Measurements from ENCODE around the gene C12orf43. TPM values are rescaled to one million over a fixed set of nuclear protein-coding genes. Genes with fewer than 3 reads are reported as not detected.

Gene C12orf43
- total RNA-seq: 10.9 and 15.0 TPM in 2 replicates

GRCh38 chr12:121015825-121016766 is at the start of gene C12orf43:
C12orf43 (minus strand) TSS chr12:121016487; CDS start chr12:121016474, 13 bp downstream.

GRCh38 chr12:121038861-121039668 is 22.8 kb upstream of the C12orf43 start, which contains the start of gene OASL:
OASL (minus strand) TSS chr12:121039246; CDS start chr12:121038971, 275 bp downstream.

GRCh38 chr12:120978296-120979219 is 37.7 kb downstream of the C12orf43 start, which contains the start of gene HNF1A:
HNF1A (plus strand) TSS chr12:120978543; CDS start chr12:120978769, 226 bp downstream.

Other genes with a start within 250 kb of the C12orf43 start
- gene SPPL3, start 112.1 kb downstream of the C12orf43 start, total RNA-seq: 16.3 and 26.5 TPM in 2 replicates
- 0.25 TPM in 1 of 2 replicates, not detected in the other for gene HNF1A, start 37.9 kb downstream of the C12orf43 start, total RNA-seq
- gene OASL, start 22.8 kb upstream of the C12orf43 start, total RNA-seq: 0.25 and 0.33 TPM in 2 replicates
- gene P2RX7, start 116.4 kb upstream of the C12orf43 start, total RNA-seq: 0.13 and 0.16 TPM in 2 replicates
- gene P2RX4, start 193.6 kb upstream of the C12orf43 start, total RNA-seq: 31.1 and 34.7 TPM in 2 replicates

Data from mesangial cell (primary cell).